Suppressor macrophage (primary cell): ENCODE data around the gene NEDD4L.
"Not testable (repeated sequence)": the region's sequence is repeated elsewhere in the genome, so short reads cannot be mapped to it uniquely, and the experiment has no call there.

ENCODE experiments used
- DNase-seq, 4 experiments: peaks; one replicate each; pipeline ENCODE4 v3.0.0-alpha.2; 2020 to 2022

NEDD4L gene

DNA sequence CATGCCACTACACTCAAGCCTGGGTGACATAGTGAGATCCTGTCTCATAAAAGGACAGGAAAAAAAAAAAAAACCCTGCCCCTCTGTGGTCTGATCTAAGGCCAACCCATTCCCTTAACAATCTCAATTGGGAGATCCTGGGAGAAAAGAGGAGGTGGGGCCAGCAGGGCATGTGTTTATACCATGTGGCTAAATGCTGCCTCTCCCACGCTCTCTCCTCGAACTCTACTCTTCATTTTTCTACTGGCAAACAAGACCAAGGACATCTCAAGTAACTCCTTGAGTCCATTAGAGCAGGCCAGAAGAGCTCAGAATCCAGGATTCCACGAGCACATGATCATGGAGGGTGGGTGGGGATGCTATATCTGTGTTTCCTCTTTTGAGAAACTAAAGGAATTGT is 16.7 kb upstream of the NEDD4L start:
- DNase-seq: no peak

DNA sequence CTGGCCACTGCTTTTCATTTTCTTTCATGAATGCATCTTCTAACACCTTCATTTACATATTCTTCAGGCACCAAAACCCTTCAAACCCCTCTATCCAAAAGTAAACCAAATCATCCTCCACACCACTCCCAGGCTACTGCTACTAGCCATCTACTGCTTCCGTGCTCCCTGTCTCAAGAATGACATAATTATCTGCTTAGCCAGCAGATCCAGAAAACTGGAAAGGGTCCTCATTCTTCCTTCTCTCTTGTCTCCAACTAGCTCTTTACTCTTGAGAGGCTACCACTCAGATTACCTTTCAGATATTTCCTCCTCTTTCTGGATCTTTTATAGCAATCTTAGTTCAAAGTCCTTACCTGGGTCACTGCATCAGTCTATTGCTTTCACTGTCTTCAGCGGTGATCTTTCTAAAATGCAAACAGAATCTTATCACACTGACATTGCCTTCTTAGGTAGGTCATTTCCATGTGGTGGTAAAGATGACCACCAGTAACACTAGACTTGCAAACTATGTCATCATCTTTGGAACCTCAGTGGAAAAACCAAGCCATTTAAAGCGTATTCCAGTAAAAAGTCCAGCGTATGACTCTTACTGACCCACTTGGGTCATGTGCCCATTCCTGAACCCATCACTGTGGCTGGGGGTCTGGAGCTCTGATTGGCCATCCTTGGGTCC is 15.8 kb upstream of the NEDD4L start:
- DNase-seq: no peak

DNA sequence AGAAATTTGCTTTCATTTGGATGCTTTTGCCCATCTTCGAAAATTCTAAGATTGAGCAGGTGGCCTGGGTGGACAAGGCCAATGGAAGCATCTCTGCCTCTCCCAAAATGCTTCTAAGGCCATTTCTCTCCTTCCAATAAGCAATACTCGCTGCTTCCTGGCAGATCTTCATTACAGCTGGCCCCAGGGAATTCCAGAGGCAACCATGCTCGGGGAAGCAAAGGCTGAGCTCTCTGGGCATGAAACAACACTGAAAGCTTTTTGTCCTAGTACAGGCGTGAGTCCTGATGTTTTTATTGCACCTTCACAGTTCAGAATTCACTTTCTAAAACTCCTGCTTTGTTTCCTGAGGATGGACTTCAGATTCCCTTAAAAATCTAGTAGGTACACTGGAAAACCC is 11.8 kb upstream of the NEDD4L start:
- DNase-seq: no peak

DNA sequence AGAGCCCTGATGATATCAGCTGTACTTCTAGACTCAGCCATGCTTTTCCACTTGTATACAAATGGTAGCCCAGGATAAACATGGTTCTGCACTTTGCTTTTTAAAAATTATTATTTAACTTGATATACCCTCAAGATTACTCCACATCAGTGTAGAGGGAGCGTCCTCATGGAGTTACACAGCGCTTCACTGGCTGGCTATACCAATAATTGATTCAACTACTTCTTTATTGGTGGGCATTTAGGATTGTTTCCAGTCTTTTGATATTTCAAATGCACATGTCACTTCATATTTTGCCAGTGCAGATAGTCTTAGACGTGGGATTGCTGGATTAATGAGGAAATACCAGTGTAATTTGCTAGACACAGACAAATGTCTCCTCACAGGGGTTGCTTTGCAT is 10.8 kb upstream of the NEDD4L start:
- no peak for DNase-seq

DNA sequence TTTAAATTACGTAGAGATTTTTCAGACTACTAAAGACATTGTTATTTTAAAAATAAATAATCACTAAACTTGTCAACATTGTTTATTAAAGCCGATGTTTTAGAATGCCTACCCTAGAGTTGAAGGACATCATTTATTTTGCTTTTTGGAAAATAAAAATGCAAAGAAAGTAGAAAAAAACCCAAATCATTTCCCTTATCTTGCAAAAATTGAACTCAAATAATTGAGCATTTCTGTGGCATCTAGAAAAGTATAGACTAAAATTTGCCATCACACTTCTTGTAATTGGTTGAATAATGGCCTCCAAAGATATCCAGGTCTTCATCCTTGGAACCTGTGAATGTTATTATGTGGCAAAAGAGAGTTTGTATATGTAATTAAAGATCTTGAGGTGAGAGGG is 9.7 kb upstream of the NEDD4L start:
- DNase-seq: no peak

DNA sequence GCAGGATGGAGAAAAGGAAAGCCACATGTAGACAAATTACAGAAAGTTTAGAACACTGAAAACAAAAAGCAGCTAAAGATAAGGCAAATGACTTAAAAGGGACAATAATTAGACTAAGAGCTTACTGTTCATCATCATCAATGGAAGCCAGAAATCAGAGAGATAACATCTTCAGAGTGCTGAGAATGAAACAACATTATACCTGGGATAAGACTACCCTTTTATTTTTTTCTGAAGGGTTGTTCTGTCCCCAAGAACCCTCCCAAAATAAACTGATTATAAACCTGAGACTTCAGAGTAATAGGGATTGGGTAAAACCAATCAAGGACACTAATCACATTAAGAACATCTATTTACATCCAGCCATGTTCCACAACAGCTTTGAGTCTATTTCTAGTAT is 6.9 kb upstream of the NEDD4L start:
- DNase-seq: no peak

DNA sequence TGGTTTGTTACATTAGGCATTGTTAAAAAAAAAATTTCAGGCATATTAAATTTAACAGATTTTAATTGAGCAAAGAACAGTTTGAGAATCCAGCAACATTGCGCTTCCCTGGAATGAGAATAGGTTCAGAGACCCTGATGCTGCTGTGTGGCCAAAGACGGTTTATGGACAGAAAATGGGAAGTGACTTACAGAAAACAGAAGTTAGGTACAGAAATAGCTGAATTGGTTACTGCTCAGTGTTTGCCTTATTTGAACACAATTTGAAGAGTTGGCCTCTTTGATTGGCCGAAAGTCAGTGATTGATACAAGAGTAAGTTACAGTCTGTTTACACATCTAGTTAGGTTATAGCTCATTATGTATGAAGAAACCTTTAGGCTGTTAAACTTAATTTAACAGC is 6.0 kb upstream of the NEDD4L start:
- peak in 3 of 4 experiments; percentile 16 to 60 (median 51) for DNase-seq

DNA sequence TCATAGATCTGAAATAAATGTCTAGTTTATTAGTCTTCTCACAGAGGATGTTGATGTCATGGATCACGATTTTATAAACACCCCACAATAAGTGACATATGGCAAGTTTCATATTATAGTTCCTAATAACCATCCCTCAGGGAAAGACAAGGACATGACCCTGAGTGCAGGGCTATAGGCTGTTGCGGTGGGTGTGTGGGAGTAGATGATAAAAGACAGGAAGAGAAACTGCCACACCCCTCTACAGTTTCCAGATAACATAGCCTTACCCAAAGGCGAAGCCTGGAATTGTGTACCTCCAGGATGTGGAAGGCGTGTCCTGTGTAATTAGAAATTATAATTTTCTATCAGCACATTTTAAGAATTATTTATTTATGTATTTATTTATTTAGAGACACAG is 2.4 kb upstream of the NEDD4L start:
- DNase-seq: peak; percentile 32 to 74 (median 65)

DNA sequence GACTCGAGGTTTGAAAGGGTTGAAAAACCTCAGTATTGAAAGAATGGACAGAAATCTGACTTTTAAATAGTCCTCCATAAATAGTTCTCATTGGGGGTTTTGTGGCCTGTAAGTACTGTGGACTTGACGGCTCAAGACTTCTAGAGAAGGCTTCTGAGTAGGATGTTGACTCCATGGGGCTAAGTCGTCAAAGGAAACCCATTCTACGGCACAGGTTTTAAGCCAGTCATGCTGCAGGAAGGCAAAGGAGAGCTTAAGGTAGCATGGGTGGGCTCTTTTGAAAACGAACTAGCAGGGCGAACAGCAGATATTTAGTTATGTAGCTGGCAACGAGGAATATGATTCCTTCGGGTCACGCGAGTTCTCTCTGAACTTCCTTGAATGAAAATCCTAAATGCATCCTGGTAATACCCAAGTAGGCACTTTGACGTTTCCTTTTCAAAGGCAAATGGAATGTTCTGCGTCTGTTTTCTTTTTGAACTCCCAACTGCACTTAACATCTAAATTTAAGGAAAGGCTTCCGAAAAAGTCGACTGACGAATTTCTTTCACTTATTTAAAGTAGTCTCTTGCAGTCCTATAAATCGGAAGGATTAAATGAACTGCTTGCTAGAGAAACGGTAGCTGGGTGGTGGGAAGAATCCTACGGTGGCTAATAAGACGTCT is 1.1 kb upstream of the NEDD4L start:
- DNase-seq: peak; percentile 6 to 36 (median 12)

DNA sequence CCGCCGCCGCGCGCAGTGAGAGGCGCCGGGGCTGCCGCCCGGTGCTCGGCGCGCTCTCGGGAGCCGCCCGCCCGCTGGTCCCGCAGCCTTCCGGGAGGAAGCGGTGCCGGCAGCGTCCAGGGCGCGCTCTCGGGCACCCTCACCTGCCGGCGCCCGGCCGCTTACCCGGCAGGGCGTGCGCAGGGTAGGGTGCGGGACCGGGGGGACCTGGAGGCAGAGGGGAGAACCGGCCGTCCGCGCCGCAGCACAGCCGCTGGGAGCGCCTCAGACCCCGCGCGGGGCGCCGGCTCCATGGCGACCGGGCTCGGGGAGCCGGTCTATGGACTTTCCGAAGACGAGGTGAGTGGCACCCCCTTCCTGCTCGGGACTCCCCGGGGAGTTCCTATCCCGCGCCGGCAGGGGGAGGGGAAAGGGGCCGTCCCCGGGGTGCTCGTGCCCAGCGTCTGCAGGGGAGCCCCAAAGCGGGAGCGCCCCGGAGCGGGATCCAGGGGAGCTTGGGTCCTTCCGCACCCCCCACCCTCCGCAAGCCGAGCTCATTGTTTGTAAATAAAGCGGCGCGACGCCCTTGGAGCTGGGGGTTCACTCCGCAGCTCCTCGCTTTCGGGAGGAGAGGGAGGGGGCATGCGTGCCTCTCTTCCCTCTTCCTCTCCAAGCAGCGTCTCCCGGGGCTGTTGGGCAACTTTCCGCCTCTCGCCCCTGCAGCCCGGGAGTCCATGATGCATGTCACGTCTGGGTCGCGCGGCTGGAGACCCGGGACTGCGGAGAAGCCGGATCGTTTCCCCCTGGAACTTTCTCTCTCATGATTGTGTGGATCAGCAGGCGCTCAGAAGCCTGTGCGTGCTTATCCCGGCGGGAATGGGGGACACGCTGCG is 580 bp downstream of the NEDD4L start:
- peak; percentile 64 to 76 (median 74) for DNase-seq

DNA sequence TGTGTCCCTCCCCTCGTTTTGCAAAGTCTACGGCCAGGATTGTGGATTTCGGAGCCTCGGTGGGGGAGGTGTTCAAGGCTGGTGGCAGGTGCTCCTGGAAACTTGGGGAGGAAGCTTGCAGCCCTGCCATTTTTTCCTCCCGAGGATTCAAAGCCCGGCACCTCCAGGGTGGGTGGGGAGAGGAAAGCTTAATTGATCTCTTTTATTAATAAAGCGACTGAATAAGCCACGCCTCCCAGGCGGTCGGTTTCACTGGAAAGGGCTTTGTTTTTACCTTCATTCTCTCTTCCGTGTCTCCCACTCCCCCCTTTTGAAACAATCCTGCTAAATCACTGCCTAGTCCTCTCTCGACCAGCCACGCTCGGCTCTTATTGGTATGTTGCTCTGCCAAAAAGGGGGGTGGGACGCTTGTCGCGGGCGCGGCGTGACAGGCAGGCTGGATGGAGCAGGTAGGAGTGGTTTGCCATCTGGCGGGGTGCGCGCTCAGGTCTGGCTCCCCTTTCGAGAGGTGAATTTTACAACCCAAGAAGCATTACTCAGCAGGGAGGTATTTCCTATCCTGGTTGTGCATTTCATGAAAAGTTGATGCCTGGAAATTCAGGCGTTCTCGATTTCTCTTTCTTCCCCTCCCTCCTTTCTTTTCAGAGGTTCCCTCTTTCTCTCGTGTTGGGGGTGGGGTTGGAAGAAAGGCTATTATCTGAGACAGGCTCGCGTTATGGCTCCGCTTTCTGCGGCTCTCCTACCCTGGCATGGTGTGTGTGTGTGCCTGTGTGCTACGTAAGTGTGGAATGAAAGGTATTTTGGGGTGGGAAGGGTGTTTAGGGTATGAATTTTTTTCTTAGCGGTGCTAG is 1.4 kb downstream of the NEDD4L start:
- peak; percentile 8 to 24 (median 12) for DNase-seq

DNA sequence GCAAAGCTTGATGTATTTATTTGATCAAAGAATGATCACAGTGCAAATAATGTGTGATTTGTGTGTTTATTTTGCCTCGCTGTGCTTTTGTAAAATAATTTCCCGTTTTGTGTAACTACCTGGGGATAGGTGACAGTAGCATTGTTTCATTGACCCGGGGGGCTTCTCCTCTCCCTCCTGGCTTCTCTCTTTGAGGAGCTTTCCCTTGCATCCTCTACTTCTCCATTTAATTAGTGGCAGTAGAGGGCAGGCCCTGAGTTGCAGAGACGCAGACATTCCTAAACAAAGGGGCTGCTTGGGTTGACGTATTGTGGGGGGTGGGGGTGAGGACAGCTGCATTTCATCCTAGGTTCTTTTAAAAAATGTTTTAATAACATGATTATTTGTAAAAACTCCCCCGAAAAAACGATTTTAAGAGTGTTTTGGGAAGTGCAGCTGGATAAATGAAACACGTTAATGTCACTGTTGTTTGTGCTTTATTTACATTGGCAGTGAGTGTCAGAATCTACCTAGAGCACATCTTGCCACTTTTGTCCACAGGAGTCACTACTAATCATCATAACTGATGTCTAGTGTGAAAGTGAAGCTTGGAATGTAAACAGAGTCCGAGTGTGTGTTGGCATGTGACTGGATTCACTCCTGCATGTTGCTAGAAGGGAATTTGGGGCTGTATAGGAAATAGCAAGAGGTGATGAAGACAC is 2.2 kb downstream of the NEDD4L start:
- DNase-seq: no peak

DNA sequence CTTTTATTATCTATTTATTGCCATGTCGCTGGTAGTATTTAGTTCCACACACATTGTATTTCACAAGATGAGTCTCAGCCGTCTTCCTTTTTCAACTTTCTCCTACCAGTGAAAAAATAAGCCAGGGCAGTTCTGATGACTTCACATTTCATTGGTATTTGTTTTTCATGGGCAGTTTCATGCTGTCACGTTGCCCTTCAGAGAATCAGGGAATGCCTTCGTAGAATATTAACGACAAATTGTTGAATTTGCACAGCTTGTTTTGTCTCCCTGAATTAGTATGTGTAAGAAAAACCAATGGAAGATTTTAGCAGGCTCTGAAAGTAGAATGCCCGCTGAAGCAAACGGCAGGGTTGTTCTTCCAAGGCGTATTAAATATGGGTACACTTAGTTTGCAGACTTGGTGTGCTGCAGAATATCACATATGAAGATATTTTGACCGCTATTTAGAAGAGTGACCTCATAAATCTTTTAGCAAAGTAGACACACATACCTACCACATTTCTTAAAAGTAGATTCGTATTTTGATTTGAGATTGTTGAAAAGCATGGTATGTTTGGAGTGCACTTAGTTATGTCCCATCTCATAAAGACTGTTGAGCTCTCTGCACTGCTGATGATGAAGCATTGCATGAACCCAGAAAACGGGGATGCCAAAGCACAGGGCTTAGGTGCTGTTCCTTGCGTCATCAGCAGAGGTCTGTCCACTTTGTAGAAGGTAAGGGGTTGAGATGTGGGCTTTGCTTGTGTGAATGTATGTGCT is 2.9 kb downstream of the NEDD4L start:
- DNase-seq: no peak

DNA sequence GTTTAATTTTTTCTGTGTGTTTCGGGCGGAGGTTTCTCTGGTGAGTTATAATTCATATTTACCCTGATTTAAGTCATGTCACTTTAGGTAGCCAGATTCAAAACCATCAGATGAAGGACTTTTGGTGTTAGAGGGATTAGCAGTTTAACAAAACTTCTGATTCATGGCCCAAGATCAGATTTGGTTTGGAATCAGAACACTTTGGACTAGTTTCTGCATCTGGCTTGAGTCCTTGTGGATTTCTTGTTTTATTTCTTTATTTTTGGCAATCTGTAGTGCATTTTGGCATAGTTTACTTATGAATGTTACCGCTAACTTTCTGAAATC is 3.5 kb downstream of the NEDD4L start:
- no peak for DNase-seq

DNA sequence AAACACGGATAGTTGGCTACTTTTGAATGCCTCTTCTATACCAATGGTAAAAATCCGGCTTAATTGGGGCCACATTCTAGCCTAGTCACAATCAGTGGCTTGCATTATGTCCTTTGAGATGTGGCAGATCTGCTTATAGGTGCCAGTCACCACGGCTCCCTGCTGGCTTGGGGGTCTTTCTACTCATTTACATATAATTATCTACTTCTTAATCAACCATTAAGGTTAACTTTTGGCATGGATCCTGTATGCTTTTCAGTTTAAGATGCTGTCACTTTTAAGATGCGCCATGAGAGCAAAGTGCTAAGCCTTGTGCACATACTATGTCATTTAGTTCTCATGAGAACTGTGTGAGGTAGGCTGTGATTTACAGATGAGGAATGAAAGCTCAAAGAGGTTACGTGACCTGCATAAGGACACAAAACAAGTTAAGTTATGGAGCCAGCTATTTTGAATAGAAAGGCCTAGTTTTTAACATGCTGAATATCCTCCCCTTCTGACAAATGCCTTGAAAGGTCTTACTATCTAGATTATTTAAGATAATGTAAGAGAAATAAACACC is 4.1 kb downstream of the NEDD4L start:
- no peak for DNase-seq

DNA sequence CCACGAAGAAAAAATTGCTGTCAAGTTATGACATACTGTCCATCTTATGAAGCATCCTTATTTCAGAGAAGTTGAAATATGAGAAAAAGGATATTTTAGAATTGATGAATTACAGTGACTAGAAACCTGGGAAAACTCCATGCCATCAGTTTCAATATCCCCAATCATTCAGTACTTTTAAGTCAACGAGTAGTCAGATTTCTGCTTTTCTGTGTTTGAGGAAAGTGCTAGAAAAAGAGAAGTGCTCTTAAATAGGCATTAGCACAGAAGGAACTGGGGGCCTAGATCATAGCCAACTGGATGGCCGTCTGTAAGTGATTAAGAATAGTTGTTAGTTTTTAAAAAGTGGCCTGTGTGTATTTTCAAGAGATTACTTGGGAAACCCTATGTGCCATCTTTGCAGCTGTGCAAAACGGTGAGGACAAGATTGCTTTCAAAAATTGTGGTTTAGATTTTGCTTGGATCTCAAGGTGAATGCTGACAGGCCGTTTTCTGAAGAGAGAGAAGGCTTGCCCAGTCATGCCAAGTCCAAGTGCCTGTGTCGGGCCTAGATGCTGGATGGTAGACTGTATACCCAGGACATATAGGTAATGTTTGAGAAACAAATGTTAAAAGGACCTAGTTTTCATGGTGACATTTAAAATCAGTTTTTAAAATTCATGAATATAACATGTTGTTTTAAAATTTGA is 5.1 kb downstream of the NEDD4L start:
- peak; percentile 13 to 61 (median 36) for DNase-seq

DNA sequence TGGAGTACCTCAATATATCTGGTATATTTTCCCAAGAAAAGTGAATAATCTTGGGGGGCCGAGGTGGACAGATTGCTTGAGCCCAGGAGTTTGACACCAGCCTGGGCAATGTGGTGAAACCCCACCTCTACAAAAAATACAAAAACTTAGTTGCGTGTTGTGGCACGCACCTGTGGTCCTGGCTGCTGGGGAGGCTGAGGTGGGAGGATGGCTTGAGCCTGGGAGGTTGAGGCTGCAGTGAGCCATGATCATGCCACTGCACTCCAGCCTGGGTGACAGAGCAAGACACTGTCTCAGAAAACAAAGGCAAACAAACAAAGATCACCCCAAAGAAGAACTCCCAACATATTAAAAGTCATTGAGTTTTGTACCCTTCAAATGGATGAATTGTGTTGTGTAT is 6.9 kb downstream of the NEDD4L start:
- not testable (repeated sequence) for DNase-seq

DNA sequence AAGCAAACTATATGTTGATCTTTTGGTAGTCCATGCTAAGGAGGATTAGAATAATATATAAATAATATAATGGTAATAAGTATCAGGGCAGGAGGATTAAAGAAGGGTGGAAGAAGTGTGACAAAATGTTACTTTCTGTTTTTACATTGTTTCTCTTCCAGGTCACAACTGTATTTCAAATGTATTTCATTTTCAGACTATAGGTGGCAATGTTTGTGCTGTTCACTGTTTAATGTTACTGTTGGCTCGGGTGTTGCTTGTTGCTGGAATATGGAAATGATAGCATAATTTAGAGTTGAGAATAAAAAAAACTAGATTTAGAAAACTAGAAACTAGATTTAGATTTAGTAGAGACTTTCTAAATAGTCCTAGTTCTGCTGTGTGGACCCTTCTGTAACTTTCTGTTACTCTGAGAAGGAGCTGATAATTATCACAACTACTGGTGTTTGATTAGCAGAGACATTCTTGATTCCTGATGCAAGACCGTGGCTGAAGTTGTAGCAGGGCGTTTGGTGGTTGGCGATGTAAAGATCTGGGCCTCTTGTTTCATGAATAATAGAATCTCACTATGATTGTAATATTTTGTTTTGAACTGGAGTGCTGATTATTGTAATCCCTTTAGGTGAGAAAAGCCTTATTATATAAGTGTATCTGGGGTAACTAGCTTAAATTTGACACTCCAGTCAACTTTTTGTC is 7.9 kb downstream of the NEDD4L start:
- peak in 1 of 4 experiments; percentile 21 for DNase-seq

DNA sequence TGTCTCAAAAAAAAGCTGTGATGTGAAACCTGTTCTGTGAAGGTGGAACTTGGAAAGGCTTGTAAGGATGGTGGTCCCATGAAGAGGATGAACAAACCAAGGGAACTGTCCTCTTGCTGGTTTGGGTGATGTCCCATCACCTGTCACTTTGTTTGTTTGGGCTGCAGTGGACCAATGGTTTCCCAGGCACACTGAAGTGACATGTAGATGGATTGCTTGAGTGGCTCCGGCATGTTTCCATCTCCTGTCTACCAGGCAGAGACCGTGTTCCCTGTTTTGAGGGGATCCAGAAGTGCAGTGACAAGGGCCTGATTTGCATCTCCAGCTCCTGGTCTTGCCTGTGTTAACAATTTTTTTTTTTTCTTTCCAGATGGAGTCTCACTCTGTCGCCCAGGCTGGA is 8.9 kb downstream of the NEDD4L start:
- DNase-seq: no peak
